Activated B cell treated with CpG ODN at 0.5 μM for 24 hours (primary cell): ENCODE data around the gene UNC119. TPM values are rescaled to one million over a fixed set of nuclear protein-coding genes. Genes with fewer than 3 reads are reported as not detected.

Source experiments
- ATAC-seq: fragments of 200-7000 bp; cut with Tn5 transposase; one replicate; pipeline ENCODE4 v1.10.0; 2021; ENCODE audit warnings: low read depth, mild to moderate bottlenecking, moderate library complexity
- CTCF ChIA-PET: fragments of 350-600 bp; sonication (Branson Sonifier 250); formaldehyde crosslinking; loops from one replicate; lab custom pipeline; 2021; ENCODE audit warnings: antibody characterized with exemption; lab: Charles Lee
- POLR2A ChIA-PET: fragments of 350-600 bp; sonication (Branson Sonifier 250); formaldehyde crosslinking; loops from one replicate; lab custom pipeline; 2021; ENCODE audit warnings: antibody characterized with exemption; lab: Charles Lee
- DNase-seq: peaks from one replicate; pipeline ENCODE4 v3.0.0; 2022
- H3K27ac Mint-ChIP-seq: one replicate; pipeline ENCODE4 v1.8.0; 2020; ENCODE audit warnings: mixed read lengths
- H3K27me3 Mint-ChIP-seq: one replicate; pipeline ENCODE4 v1.8.0; 2021; ENCODE audit warnings: mixed read lengths
- H3K36me3 Mint-ChIP-seq: one replicate; pipeline ENCODE4 v1.8.0; 2021; ENCODE audit warnings: low read depth, mixed read lengths
- H3K4me1 Mint-ChIP-seq: one replicate; pipeline ENCODE4 v1.8.0; 2021; ENCODE audit warnings: mixed read lengths
- H3K4me3 Mint-ChIP-seq: one replicate; pipeline ENCODE4 v1.8.0; 2020; ENCODE audit warnings: mild to moderate bottlenecking, mixed read lengths
- H3K9me3 Mint-ChIP-seq: one replicate; pipeline ENCODE4 v1.8.0; 2020; ENCODE audit warnings: mixed read lengths
- intact Hi-C: fragments of 100-400 bp; cut with micrococcal nuclease; formaldehyde crosslinking; loops from one replicate; pipeline ENCODE4 v1.15.1; 2024
- total RNA-seq: library from RNA; stranded (reverse); gene quantifications from 2 replicates; pipeline ENCODE4 v1.2.3, GENCODE V29; 2022
- TF ChIP-seq, protein P1 (sequence below): fragments of 200-600 bp; IDR thresholded peaks from one replicate; pipeline ENCODE4 v1.8.0; 2022; ENCODE audit warnings: antibody characterized with exemption, mild to moderate bottlenecking

UNC119 gene
- total RNA-seq, 1 donor from 2014 or later = 437 TPM

GRCh38 chr17:28529013-28529400 is 23.4 kb downstream of the UNC119 start:
- Mint-ChIP-seq H3K4me1 (no peaks in the 10 kb centered on the region), H3K9me3 (no peaks in the 10 kb centered on the region), H3K27me3 (no peaks in the 10 kb centered on the region), H3K27ac (no peak overlapping the region), H3K36me3 (no peaks in the 10 kb centered on the region), H3K4me3 (no peak overlapping the region)
- DNase-seq (no peak), ATAC-seq (no peak)
- intact Hi-C loops = no loop called here
- ChIA-PET POLR2A (no interaction called here), CTCF (no interaction called here)
- TF ChIP-seq, protein P1, sequence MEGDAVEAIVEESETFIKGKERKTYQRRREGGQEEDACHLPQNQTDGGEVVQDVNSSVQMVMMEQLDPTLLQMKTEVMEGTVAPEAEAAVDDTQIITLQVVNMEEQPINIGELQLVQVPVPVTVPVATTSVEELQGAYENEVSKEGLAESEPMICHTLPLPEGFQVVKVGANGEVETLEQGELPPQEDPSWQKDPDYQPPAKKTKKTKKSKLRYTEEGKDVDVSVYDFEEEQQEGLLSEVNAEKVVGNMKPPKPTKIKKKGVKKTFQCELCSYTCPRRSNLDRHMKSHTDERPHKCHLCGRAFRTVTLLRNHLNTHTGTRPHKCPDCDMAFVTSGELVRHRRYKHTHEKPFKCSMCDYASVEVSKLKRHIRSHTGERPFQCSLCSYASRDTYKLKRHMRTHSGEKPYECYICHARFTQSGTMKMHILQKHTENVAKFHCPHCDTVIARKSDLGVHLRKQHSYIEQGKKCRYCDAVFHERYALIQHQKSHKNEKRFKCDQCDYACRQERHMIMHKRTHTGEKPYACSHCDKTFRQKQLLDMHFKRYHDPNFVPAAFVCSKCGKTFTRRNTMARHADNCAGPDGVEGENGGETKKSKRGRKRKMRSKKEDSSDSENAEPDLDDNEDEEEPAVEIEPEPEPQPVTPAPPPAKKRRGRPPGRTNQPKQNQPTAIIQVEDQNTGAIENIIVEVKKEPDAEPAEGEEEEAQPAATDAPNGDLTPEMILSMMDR = no peak

- Mint-ChIP-seq H3K4me1 (no peaks in the 10 kb centered on the region), H3K9me3 (no peaks in the 10 kb centered on the region), H3K27me3 (no peaks in the 10 kb centered on the region), H3K36me3 (no peaks in the 10 kb centered on the region), H3K4me3 (no peak overlapping the region), H3K27ac (no peak overlapping the region)
- intact Hi-C loops = no loop called here
- DNase-seq (no peak), ATAC-seq (no peak)
- ChIA-PET POLR2A (no interaction called here), CTCF (no interaction called here)
- TF ChIP-seq, protein P1 = no peak
Observed at GRCh38 chr17:28528327-28529012, 24.0 kb downstream of the UNC119 start.

GRCh38 chr17:28527859-28528258 is 24.6 kb downstream of the UNC119 start:
- Mint-ChIP-seq H3K27me3 (no peaks in the 10 kb centered on the region), H3K9me3 (no peaks in the 10 kb centered on the region), H3K4me1 (no peaks in the 10 kb centered on the region), H3K4me3 (no peak overlapping the region), H3K27ac (no peak overlapping the region), H3K36me3 (no peaks in the 10 kb centered on the region)
- TF ChIP-seq, protein P1 = no peak
- DNase-seq = no peak
- intact Hi-C loops = no loop called here
- no peak for ATAC-seq
- POLR2A ChIA-PET = no interaction called here
- CTCF ChIA-PET = no interaction called here

DNA sequence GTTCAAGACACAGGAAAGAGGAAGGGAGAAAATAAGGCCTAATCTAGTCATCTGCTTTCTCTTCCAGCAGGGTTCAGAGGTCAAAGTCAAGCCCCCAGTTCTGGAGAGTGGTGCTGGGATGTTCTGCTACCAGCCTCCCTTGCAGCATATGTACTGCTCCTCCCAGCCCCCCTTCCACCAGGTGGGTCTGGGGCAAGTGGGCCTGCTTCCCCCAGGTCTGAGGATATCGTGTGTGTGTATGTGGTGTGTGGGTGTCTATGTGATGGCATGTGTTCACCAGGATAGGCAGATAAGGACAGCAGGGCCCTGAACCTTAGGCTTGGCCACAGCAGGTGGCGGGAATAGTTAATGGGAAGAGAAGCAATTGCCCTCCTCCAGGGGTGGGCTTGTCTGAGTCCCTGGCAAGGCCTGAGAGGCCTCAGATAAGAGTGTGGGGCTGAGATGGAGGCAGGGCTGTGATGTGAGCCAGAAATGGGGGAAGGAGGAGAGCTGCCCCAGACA is 25.2 kb downstream of the UNC119 start:
- Mint-ChIP-seq H3K36me3 (no peaks in the 10 kb centered on the region), H3K9me3 (no peaks in the 10 kb centered on the region), H3K27me3 (no peaks in the 10 kb centered on the region), H3K27ac (no peak overlapping the region), H3K4me3 (no peak overlapping the region), H3K4me1 (no peaks in the 10 kb centered on the region)
- intact Hi-C loops = no loop called here
- CTCF ChIA-PET = no interaction called here
- TF ChIP-seq, protein P1 = no peak
- POLR2A ChIA-PET = no interaction called here
- DNase-seq (no peak), ATAC-seq (no peak)

DNA sequence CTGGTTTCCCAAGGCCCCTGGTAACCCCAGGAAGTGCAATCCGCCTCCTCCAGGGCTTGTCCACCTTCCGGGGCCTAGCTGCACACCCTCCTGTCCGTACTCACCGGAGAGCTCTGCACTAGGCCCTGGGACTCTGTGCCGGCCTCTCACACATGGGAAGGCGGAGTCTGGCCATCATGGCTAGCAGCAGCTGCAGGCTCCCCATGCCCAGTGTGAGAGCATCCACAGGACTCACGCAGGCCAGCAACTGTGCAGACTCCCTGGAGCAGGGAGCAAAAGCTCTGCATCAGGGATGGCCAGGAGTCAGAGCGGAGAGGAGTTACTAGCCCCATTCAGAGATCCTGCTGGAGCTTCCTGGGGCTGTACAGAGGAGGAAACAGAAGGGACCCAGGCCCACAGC is 26.0 kb downstream of the UNC119 start:
- H3K36me3 Mint-ChIP-seq = no peaks in the 10 kb centered on the region
- no peaks in the 10 kb centered on the region for H3K9me3 Mint-ChIP-seq
- TF ChIP-seq, protein P1 = no peak
- POLR2A ChIA-PET = no interaction called here
- no peaks in the 10 kb centered on the region for H3K27me3 Mint-ChIP-seq
- DNase-seq (no peak), ATAC-seq (no peak)
- CTCF ChIA-PET = no interaction called here
- no peak overlapping the region for H3K4me3 Mint-ChIP-seq
- H3K4me1 Mint-ChIP-seq = no peaks in the 10 kb centered on the region
- no peak overlapping the region for H3K27ac Mint-ChIP-seq
- intact Hi-C loops = no loop called here
